PFSK-1 (cell line): ENCODE measurements around the gene MARF1. TPM values are rescaled to one million over a fixed set of nuclear protein-coding genes. Genes with fewer than 3 reads are reported as not detected.

Experiments used
- FOXP2 ChIP-seq: optimal IDR thresholded peaks from 2 replicates; pipeline ENCODE3; 2011; ENCODE audit warnings: borderline replicate concordance, control low read depth, inconsistent platforms; ENCODE audit not compliant: insufficient read depth; ENCODE audit errors: extremely low read length, extremely low read depth
- POLR2AphosphoS5 ChIP-seq: IDR thresholded peaks from 2 replicates; pipeline ENCODE4 v1.6.1; 2012; ENCODE audit warnings: low read depth, mild to moderate bottlenecking, control low read depth, low read length, moderate library complexity
- REST ChIP-seq, 2 experiments: IDR thresholded peaks; 2 replicates each; pipeline versions ENCODE4 v1.6.1 to v1.8.0; 2011 to 2012; ENCODE audit warnings: low read depth in 2 of 2, low read length in 2 of 2, control low read depth in 1 of 2, inconsistent platforms in 1 of 2, mild to moderate bottlenecking in 1 of 2, moderate library complexity in 1 of 2; ENCODE audit not compliant: insufficient read depth in 1 of 2
- SIN3A ChIP-seq: IDR thresholded peaks from 2 replicates; pipeline ENCODE4 v1.6.1; 2012; ENCODE audit warnings: mild to moderate bottlenecking, low read length, moderate library complexity, borderline replicate concordance; ENCODE audit not compliant: insufficient read depth
- TAF1 ChIP-seq: IDR thresholded peaks from 2 replicates; pipeline ENCODE4 v1.6.1; 2012; ENCODE audit warnings: low read length, control low read depth, borderline replicate concordance; ENCODE audit not compliant: insufficient read depth
- polyA plus RNA-seq: library from polyadenylated mRNA; unstranded; fragments of >200 nt; gene quantifications from one replicate; pipeline ENCODE4 v1.2.1, GENCODE V29; 2012; ENCODE audit warnings: low read depth, missing spikeins; ENCODE audit not compliant: insufficient read length

MARF1 gene
- 17.3 TPM for polyA plus RNA-seq

GRCh38 chr16:15643048-15643945, at the start of gene MARF1:
MARF1 (minus strand) TSS chr16:15643154; CDS start chr16:15639233, 3,921 bp downstream.
- TF ChIP-seq FOXP2 = no peak
- peak; percentile 63; the same call in 1 of the 2 replicates for TF ChIP-seq TAF1
- TF ChIP-seq POLR2AphosphoS5 = peak; percentile 97
- 0 out of 4 replicates have a peak, but pooled peaks of 1 of the 2 experiments have one; percentile 4 for TF ChIP-seq REST (IDR thresholded peaks at IDR 0.05; ENCODE audit: insufficient read depth in 1 of 2, low read depth in 2 of 2, low read length in 2 of 2)
- no peak; the same call in 1 of the 2 replicates for TF ChIP-seq SIN3A

GRCh38 chr16:15691046-15691445, 48.1 kb upstream of the MARF1 start:
- TF ChIP-seq REST (IDR thresholded peaks at IDR 0.05; ENCODE audit: insufficient read depth in 1 of 2, low read depth in 2 of 2, low read length in 2 of 2) (no peak), TAF1 (no peak), FOXP2 (no peak), SIN3A (no peak), POLR2AphosphoS5 (no peak)

- TF ChIP-seq FOXP2 (no peak), POLR2AphosphoS5 (no peak), TAF1 (no peak), REST (IDR thresholded peaks at IDR 0.05; ENCODE audit: insufficient read depth in 1 of 2, low read depth in 2 of 2, low read length in 2 of 2) (no peak), SIN3A (no peak)
Measured at GRCh38 chr16:15690296-15690695, 47.3 kb upstream of the MARF1 start.

- TF ChIP-seq POLR2AphosphoS5 = no peak
- no peak for TF ChIP-seq FOXP2
- no peak for TF ChIP-seq TAF1
- TF ChIP-seq SIN3A = no peak
Measured at GRCh38 chr16:15689290-15689689, 46.3 kb upstream of the MARF1 start.

GRCh38 chr16:15686287-15686686, 43.3 kb upstream of the MARF1 start:
- TF ChIP-seq REST (IDR thresholded peaks at IDR 0.05; ENCODE audit: insufficient read depth in 1 of 2, low read depth in 2 of 2, low read length in 2 of 2) (no peak), FOXP2 (no peak), POLR2AphosphoS5 (no peak), SIN3A (no peak)
